Epidermal melanocyte (primary cell): Measurements from ENCODE around the gene PDE2A.

Experiments
- DNase-seq: peaks from one replicate; pipeline ENCODE4 v3.0.0; 2011; ENCODE audit warnings: low spot score; ENCODE audit not compliant: insufficient read length

The PDE2A gene

DNA sequence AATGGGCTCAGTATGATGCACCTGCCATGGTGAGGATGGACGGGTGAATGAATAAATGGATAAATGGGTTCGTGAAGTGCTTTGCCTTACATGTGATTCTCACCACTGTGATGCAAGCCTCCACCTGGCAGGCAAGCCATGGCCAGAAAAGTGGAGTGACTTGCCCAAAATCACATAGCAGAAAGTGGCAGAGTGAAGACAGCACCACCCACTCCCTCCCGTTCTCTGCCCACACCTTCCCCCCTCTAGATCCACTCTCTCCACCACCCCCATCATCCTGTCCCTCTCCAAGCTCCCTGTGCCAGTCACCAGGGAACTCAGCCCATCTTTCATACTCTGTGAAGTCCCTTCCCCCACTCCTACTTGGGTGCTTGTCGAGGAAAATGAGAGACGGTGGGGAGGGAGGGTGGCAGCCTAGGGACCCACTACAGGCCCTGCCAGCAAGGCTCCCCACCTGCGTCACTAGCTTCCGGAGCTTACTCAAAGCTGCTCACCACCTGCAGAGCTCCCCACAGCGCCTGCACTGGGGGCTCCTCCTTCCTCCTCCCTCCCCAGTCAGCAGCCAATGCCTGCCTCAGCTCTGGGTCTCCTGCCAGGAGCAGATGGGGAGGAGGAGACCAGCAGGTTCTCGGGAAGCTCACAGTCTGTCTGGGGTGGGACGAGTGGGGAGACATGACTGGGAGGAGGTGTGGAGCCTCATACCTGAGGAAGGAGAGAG, 82.3 kb downstream of the PDE2A start:
- no peak for DNase-seq

DNA sequence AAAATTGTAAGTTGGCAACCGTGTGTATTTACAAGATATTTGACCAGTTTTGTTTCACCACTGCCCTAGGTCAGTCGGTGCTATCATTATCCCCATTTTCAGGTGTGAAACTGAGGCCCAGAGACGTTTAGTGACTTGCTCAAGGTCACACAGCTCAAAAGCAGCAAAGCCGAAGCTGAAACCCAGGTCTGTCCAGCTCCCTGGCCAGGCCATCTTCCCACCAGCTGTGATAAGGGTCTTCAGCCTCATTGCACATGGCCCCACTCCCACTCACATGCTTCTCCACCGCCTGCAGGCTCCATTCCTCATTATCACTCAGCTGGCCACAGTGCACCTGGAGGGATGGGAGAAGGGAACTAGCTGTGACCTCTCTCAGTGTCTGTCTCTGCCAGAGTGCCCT, 83.2 kb downstream of the PDE2A start:
- no peak for DNase-seq

GRCh38 chr11:72589802-72590761, 84.1 kb downstream of the PDE2A start:
- no peak for DNase-seq

DNA sequence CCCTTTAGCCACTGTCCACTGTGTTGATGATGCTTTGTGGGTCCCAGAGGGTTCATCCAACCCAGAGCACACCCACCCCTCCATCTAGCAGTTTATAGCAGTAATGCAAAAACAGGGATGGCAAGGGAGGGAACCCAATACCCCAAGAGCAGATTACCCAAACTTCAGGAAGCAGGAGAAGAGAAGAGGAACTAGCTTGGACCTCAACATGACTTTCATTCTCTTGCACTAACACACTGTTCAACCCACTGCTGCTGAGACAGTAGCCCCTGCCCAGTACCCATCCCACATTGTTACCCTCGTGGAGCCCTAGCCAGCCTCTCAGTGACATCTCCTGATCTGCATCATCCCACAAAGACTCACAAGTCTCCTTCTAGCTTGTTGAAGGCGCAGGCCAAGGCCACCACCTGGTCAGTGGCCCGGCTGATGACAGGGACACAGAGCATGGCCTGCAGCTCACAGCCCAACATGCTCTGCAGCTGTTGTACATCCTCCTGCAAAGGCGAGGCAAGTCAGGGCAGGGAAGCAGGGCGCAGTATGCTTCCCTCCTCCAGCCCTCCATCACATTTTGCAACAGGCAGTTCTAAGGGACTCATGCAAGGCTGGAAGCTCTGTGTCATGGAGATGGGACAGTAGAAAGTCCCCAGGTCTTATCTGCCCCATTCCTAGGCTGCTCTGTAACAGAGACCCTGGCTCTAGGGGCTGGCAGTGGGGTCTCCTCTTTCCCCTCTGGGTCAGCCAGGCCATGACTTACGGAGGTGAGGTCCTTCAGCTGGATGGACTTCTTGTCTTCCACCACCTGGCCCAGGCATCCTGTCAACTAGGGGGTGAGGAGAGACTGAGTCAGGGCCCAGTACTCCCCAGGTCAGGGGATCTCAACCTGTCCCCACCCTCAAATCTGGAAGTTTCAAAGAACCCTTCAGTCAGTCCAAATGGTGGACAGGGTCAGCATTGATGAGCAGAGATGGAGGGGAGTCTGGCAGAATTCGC, 85.5 kb downstream of the PDE2A start:
- no peak for DNase-seq

DNA sequence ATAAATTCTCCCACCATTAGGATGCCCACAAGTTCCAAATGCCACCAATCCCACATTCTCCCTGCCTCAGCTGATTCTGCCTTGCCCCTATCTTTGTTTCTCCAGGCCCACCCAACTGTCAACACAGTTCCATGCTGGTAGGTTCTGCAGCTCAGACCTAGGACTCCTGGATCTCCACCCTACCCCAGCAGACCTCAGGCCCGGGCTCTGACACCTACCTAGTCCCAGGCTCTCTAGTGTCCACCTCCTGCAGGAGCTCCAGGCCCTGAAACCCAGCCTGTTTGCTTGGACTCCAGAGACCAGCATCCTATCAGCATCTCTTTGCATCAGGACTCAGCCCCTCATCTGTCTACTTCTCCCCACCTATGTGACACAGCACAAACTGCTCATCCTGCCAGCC, 86.5 kb downstream of the PDE2A start:
- no peak for DNase-seq

DNA sequence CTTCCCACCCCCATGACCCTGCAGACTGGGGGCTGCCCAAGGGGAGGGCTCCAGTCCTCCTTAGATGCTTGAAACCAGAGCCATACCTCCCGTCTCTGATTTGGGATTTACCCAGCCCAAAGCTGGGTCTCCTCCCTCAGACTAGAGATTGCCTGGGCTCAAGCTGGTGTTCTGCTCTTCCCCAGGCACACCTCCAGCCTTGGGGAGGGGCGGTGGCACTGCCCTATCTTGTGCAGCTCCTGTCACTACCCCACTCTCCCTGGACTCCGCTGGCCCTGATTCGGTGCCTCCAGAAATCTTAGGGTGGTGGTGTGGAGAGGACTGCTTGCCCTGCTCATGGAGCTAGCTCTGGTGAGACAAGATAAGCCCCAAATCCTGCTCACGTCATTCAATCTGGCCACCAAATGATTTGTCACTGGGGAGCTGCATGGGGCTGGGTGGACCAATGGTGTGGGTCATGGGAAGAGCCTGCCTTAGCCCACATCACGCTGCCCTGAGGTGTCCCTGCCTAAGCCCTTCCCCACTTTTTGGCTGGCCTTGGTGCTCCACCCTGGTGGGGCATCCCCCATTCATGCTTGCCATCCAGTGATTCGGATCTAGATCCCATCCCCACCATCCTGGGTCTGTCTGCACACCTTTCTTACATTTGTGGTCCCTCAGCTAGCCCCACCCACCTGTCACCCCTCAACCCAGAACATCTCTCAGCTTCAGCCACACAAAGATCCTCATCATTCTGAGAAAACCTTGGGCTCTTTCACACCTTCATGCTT, 87.7 kb downstream of the PDE2A start:
- no peak for DNase-seq

DNA sequence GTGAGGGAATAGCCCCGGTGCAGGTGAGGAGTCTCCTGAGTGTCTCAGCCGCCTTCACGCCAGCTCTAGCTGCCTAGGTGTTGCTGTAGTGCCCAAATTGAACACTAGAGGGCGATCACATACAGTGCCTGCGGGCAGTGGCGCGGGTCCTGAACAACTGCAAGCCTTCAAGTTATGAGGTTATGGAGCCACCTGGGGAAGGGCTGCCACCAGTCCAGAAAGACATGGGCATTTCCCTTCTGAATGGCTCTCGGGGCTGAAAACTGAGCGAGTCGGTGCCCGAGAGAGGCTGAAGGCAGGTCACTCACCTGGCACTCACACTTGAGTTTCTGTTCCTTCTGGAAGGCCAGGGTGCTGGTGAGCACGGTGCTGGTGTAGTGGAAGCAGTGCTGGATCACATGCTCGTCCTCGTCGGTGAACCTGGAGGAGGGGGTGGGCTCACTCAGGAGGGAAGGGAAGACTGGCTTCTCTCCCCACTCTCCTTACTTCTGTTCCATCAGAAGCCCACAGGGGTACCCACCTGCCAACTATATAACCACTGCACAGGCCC, 88.4 kb downstream of the PDE2A start:
- DNase-seq, result peak; percentile 80

DNA sequence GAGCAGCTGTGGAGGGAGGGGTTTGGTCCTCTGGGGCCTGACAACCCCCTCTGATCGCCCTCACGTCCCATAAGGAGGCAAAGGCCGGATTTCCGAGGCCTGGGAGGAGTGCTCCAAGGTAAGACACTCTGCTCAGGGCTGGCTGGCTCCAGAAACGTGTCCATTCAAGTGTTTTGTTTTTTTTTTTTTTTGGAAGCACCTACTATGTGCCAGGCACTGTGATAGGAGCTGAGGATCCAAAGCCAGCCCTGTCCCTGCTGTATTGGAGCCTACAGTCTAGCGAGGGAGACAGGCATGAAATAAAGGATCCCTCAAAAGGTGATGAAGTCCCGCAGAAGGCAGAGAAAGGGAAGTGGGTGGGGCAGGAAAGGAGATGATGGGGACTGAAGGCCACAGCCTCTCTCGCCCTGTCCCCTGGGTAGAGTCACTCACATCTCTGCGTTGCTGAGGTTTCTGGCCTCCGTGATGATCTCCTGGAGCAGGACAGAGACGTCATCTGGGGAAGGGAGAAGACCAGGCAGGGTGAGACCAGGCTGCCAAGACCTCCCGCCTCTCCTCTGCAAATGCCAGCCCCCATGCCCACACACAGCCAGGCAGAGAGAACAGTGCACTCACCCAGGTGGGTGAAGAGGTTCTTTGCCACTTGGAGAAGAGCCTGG, 89.2 kb downstream of the PDE2A start:
- DNase-seq, result no peak

GRCh38 chr11:72584293-72584938, 89.8 kb downstream of the PDE2A start:
- DNase-seq, result no peak

DNA sequence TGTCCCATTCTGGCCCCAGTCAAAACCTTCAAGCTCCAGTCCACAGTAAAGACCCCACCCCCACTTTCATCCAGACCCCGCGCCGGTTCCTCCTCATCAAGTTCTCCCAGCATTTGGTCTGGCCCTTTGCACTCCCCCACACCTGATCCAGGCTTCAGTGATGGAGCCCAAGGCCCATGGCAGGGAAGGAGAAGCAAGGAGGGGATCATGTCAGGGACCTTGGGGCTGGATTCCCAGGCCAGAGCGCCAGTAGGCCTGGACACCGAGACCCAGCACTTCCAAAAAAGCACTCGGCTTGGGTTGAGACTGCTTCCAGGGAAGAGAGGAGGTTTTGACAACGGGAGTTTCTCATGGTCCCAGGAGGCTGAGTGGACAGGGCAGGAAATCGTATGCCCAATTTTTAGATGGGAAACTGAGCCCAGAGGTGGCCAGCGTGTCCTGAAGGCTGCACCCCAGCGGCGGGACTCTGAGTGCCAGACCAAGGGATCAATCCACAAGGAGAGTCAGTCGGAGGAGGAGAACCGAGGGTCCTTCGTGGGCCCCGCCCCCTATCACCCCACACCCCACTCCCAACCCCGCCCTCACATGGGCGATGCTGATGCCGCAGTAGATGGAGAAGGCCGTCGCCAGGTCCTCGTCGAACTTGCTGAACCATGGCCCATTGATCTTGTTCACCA, 90.5 kb downstream of the PDE2A start:
- no peak for DNase-seq

DNA sequence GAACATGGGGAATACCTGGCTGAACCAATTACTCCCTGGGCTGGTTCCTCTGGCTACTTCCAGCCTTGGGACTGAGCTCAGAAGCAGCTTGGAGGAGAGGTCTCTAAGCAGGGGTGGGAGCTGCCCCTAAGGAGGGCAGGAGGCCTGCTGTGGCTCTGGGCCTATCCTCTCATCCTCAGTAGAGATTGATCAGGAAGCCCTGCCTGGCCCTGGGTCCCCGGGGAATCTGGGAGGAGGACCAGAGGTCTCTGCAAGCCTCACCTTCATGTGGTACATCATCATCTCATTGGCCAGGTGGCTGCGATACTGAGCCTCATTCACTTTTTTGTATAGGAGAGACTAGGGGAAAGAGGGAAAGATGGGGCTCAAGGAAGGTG, 91.1 kb downstream of the PDE2A start:
- no peak for DNase-seq

GRCh38 chr11:72582206-72583176, 91.7 kb downstream of the PDE2A start:
- no peak for DNase-seq

- DNase-seq, result no peak
Measured at GRCh38 chr11:72581067-72581466, 93.2 kb downstream of the PDE2A start.

DNA sequence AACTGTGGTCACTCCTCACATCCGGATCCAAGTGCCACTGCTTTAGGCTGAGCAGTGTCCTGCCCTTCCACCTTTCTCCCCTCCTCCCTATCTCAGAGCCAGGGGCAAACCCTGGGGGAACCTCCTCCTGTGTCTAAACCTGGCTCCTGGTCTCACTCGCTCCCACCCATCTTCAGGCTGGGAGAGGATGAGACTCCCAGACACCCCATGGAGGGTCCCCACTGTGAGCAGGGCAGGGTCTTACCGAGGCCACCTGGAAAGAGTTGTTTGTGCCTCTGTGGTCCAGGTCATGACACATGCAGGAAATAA, 93.6 kb downstream of the PDE2A start:
- DNase-seq, result no peak

DNA sequence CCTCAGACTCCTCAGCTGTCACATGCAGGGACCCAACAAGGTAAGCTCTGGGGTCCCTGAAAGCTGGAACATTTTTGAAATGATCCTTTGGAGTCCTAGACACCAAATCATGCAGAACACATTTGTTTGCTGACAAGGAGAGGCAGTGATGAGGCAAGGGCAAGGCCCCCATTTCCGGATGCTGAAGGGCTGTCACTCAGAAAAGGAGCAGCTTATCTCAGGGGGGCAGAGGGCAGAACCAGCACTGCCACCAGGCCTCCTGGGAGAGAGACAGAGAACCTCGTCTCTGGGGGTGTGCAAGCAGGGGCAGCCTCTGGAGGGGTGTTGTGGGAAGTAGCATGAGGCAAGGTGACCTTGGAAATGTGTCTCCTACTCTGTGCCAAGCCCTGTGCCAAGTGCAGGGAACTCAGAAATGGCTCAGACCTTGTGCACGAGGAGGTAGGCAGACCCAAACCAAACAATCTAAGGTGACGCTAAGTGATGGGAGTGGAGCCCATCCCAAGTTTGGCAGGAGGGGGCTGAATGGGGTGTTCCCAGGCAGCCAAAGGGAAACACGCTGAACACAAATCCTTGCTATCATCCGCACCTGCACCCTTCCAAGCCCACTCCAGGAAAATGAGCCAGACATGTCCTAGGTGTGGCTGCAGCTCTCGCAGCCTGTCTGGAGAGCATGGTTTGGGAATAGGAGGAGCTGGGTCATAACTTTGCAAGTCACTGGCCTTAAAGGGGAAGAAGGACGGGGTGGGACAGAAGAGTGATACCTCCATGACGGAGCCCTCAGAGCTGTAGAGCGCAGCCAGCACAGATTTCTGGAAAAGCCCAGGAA, 94.2 kb downstream of the PDE2A start:
- DNase-seq, result no peak

DNA sequence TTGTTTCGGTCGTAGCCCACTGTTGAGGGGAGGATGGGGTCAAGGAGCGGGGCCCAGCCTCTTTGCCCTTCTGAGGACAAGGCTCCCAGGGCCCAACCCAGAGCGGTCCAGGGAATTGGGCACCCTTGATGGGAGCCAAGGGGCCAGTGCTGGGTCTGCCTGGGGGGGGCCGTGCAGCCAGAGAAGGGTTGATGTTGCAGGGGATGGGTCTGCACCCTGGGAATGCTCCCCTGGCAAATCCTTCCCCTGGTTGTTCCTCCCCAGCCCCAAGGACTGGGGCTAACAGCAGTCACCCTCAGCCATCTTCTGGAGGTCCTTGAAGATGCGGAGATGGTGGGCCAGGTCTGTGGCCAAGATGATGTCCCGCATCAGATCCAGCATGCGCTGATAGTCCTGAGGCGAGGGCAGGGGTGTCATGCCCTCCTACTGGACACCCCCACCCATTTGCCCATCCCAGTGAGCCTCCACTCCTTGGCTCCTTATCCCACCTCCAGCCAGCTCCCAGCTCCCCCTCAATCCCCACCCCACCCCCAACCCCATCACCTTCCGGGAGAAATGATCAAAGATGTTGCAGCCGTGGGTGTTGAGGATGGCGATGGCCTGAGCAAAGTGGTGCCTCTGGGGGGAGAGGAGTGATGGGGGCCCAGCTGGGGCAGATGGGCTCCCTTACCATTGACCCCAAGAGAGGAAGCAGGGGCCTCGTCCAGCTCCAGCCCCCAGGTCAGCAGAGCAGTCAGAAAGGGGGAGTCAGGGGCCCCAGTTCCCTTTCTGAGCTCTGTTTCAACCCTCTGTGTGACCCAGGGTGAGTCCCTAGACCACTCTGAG, 95.0 kb downstream of the PDE2A start:
- DNase-seq, result no peak
